Gastrocnemius medialis (tissue), 4 donors: Measurements from ENCODE around the gene CLMN.

Experiments used
- CTCF ChIP-seq, 5 experiments: fragments of 450-650 bp in 3 of 5; fragments of 200-600 bp in 2 of 5; sonication (generic) in 2 of 5; IDR thresholded peaks in 4 of 5; conservative IDR thresholded peaks in 1 of 5; 1 replicate in 4 of 5; 2 replicates in 1 of 5; pipeline ENCODE4 v1.5.1; 2016 to 2019; ENCODE audit warnings: antibody characterized with exemption in 5 of 5, mild to moderate bottlenecking in 3 of 5, moderate library complexity in 3 of 5
- POLR2A ChIP-seq, 2 donors: fragments of 450-650 bp; IDR thresholded peaks; one replicate each; pipeline ENCODE4 v1.6.1; 2017; ENCODE audit warnings: antibody characterized with exemption in 2 of 2, mild to moderate bottlenecking in 2 of 2, moderate library complexity in 2 of 2

DNA sequence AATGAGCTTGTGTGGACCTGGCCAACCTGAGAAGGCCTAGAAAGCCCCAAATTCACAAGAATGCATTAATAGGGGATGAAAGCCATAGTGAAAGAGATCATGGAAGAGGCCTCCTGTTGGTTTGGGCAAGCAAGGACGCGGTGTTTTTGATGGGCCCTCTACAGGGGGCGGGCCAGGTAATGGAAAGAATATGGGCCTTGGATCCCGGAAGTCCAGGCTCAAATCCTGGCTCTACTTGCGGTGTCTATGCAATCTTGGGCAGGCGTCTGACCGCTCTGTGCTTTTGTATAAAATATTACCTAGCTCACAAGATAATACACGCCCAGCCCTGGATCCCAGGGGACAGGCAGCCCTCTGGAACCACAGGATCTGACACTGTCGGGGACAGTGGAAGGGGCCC lies 41.1 kb upstream of the CLMN start:
- TF ChIP-seq CTCF (IDR thresholded peaks at IDR 0.05 in 4 of 5, conservative IDR thresholded peaks at IDR 0.05 in 1 of 5) (no peak), POLR2A (IDR thresholded peaks at IDR 0.05) (no peak)
